HFF-Myc (cell line): ENCODE data around the gene KTI12.
"Not testable (repeated sequence)": the region's sequence is repeated elsewhere in the genome, so short reads cannot be mapped to it uniquely, and the experiment has no call there.

Experiments used
- DNase-seq: peaks from one replicate; pipeline ENCODE4 v3.0.0-alpha.2; 2011; ENCODE audit warnings: low read depth; ENCODE audit errors: extremely low read depth
- H3K4me3 ChIP-seq: replicated peaks from 2 replicates; pipeline ENCODE4 v1.5.1; 2011; ENCODE audit warnings: low read depth, mild to moderate bottlenecking, control low read depth, low read length
- TF ChIP-seq, protein P1 (sequence below): IDR thresholded peaks from 2 replicates; pipeline ENCODE4 v1.5.1; 2012; ENCODE audit warnings: mild to moderate bottlenecking, low read depth, low read length, control low read depth; ENCODE audit errors: missing control alignments

Gene KTI12

DNA sequence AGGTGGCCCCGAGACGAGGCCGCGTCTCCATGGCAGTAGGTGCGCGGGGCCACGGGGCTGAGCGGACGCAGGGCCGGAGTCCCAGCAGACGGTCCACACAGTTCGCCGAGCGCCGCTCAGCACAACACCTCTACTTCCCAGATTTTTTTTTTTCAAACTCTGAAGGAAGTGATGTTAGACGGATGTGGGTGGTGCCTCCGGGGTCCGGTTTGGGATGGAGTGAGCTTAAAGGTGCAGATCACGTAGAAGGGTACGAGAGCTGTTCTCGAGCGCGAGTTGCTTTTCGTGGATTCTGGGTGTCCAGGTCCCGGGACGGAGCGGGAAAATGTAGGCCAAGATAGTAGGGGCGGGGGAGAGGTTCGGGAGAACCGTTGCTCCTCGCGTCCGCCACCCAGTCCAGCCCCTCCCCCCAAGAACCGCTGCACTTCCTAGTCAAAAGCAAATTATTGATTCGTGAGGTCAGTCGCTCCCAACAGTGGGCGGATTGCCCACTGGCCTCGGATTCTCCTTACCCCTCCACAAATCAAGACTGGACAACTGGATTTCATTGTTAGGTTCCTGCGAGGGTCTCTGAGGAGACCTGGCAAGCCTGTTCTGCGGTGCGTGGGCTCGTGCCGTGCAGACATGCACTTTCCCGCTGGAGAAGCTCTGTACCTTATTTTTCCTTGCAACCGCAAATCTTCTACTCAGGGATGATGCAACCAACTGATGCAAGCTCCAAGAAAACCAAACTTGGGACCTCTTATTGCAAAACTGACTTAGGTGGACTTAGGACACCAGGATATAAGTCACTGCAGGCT is 21.7 kb upstream of the KTI12 start, which contains the start of gene TXNDC12:
Gene TXNDC12 (minus strand): TSS at position 126 of the 800 bp plus-strand sequence. CDS start 95 bp downstream, at position 31.
- TF ChIP-seq, protein P1, sequence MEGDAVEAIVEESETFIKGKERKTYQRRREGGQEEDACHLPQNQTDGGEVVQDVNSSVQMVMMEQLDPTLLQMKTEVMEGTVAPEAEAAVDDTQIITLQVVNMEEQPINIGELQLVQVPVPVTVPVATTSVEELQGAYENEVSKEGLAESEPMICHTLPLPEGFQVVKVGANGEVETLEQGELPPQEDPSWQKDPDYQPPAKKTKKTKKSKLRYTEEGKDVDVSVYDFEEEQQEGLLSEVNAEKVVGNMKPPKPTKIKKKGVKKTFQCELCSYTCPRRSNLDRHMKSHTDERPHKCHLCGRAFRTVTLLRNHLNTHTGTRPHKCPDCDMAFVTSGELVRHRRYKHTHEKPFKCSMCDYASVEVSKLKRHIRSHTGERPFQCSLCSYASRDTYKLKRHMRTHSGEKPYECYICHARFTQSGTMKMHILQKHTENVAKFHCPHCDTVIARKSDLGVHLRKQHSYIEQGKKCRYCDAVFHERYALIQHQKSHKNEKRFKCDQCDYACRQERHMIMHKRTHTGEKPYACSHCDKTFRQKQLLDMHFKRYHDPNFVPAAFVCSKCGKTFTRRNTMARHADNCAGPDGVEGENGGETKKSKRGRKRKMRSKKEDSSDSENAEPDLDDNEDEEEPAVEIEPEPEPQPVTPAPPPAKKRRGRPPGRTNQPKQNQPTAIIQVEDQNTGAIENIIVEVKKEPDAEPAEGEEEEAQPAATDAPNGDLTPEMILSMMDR: no peak
- peak; percentile 78 for DNase-seq
- H3K4me3 ChIP-seq: peak within 1 kb of the TSS; percentile 90

DNA sequence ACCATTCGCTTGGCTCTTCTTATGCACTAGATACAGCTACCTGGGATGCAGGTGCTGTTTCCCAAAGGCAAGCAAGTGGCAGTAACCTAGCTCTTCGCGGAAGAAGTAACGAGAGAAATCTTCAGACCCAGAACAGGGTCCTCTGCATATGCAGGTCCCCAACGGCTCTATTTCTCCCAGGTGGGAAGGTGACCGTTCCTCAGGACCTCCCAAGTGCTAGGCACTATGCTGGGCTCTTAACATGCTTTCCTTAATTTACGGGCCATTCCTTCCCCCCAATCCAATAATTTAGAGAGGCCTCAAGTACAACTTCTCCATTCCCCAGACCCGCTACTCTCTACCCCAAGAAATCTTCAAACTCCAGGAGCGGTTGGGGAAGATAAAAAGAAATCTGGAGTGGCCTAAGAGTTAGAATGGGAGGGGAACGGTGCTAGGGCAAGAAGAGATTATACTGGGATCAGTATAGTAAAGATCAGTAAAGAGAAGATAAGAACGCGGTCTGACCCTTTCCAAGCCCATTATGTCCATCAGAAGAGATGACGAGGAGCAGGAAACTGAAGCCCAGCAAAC is 21.0 kb upstream of the KTI12 start:
- DNase-seq: no peak
- peak overlapping the region; percentile 90 for H3K4me3 ChIP-seq
- TF ChIP-seq, protein P1: no peak

DNA sequence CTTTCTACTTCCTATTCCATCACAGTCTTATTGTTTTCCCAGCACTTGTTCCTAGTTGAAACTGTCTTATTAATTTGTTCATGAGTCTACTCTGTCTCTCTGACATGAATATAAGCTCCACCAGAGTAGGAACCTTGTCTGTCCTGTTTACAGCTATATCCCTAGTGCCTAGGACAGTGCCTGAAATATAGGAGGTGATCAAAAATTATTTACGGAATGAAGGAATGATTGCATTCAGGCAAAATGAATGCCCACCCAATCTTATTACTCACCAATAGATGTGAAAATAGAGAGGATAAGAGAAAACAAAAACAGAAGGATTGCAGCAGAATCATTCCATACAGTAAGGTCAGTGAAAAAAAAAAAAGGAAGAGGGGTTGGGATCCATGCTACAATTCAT is 20.3 kb upstream of the KTI12 start:
- DNase-seq: no peak
- H3K4me3 ChIP-seq: peak overlapping the region; percentile 90
- TF ChIP-seq, protein P1: no peak

DNA sequence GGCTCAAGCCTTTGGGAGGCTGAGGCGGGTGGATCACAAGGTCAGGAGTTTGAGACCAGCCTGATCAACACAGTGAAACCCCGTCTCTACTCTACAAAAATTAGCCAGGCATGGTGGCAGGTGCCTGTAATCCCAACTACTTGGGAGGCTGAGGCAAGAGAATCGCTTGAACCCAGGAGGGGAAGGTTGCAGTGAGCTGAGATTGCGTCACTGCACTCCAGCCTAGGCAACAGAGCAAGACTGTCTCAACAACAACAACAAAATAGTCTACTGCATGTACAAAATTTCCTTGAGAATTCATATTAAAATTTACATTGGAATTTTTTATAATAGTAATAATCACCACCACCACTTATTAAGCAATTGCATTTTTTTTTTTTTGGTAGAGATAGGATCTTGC is 15.7 kb upstream of the KTI12 start:
- DNase-seq, H3K4me3 ChIP-seq: not testable (repeated sequence)

DNA sequence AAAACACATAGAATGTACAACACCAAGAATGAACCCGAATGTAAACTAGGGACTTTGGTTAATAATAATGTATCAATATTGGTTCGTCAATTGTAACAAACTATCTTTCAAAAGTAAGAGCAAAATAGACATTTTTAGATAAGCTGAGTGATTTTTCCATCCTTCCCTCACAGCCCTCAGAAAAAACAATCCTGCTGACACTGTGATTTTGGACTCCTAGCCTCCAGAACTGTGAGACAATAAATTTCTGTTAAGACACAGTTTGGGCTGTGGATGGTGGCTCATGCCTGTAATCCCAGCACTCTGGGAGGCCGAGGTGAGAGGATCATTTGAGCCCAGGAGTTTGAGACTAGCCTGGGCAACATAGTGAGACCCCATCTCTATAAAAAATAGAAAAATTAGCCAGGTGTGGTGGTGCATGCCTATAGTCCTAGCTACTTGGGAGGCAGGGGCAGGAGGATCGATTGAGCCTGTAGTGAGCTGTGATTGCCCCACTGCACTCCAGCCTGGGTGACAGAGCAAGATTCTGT is 12.1 kb upstream of the KTI12 start:
- not testable (repeated sequence) for DNase-seq, H3K4me3 ChIP-seq

DNA sequence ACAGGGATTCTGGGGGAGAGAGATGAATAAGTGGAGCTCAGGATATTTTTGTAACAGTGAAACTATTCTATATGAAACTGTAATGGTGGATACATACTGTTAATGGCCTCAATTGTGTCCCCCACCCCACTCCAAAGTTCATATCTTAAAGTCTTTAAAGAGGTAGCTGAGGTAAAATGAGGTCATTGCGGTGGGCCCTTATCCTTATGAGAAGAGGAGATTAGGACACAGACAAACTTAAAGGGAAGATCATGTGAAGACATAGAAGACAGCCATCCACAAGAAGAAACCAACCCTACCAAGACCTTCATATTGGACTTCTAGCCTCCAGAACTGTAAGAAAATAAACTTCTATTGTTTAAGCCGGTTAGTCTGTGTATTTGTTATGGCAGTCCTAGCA is 11.6 kb upstream of the KTI12 start:
- TF ChIP-seq, protein P1: no peak
- no peak overlapping the region for H3K4me3 ChIP-seq
- no peak for DNase-seq

DNA sequence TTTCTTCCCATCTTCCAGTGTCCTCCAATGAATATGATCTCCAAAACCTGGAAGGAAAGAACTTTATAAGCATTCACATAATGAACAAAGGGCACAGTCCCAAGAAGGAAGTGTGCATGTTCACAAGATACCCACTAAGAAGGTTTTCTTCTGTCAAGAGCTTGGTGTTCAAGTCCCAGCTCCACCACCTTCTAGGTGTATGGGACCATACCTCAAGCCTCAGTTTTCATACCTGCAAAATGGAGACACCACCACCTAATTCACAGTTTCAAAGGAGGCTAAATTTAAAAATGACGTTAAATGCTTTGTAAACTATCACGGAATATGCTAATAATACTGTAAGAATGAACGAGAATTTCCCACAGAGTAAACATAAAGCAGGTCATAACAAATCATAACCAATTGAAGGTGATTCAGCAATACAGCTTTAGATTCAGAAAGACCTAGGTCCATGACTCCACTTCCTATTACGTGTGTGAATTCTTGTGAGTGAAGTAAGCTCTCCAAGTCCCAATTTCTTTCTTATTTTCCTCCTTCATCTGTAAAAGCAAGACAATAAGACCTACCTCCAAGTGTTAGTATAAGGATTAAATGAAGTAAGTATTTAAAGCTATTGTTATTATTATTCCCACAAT is 8.1 kb upstream of the KTI12 start:
- no peak overlapping the region for H3K4me3 ChIP-seq
- DNase-seq: no peak
- TF ChIP-seq, protein P1: no peak
